WTC11 (cell line): ENCODE data around the gene CADM2.

Source experiments
- IRF2 ChIP-seq: sonication (generic); formaldehyde crosslinking; IDR thresholded peaks from 2 replicates; pipeline ENCODE4 v1.8.0; 2022; ENCODE audit warnings: low read depth, missing genetic modification reagents, borderline replicate concordance
- NR2C2 ChIP-seq: sonication (generic); formaldehyde crosslinking; IDR thresholded peaks from 2 replicates; pipeline ENCODE4 v1.8.0; 2022; ENCODE audit warnings: mild to moderate bottlenecking, missing genetic modification reagents
- SMAD3 ChIP-seq: sonication (generic); formaldehyde crosslinking; IDR thresholded peaks from 2 replicates; pipeline ENCODE4 v1.8.0; 2022; ENCODE audit warnings: missing genetic modification reagents, mild to moderate bottlenecking, borderline replicate concordance
- TCF7 ChIP-seq: sonication (generic); formaldehyde crosslinking; IDR thresholded peaks from 2 replicates; pipeline ENCODE4 v1.8.0; 2022; ENCODE audit warnings: mild to moderate bottlenecking, low read depth, missing genetic modification reagents, moderate library complexity
- TEAD1 ChIP-seq: sonication (generic); formaldehyde crosslinking; IDR thresholded peaks from 2 replicates; pipeline ENCODE4 v1.8.0; 2022; ENCODE audit warnings: mild to moderate bottlenecking, missing genetic modification reagents
- TEAD4 ChIP-seq: sonication (generic); formaldehyde crosslinking; IDR thresholded peaks from 2 replicates; pipeline ENCODE4 v1.8.0; 2022; ENCODE audit warnings: mild to moderate bottlenecking, missing genetic modification reagents
- TF ChIP-seq, protein P1 (sequence below): sonication (generic); formaldehyde crosslinking; IDR thresholded peaks from 2 replicates; pipeline ENCODE4 v1.8.0; 2023; ENCODE audit warnings: missing genetic modification reagents
- TF ChIP-seq, protein P2 (sequence below): fragments of 200-600 bp; IDR thresholded peaks from 2 replicates; pipeline ENCODE4 v1.8.0; 2022; ENCODE audit warnings: antibody characterized with exemption
- TF ChIP-seq, protein P3 (sequence below): sonication (generic); formaldehyde crosslinking; IDR thresholded peaks from 2 replicates; pipeline ENCODE4 v1.8.0; 2022; ENCODE audit warnings: mild to moderate bottlenecking, missing genetic modification reagents
- TF ChIP-seq, protein P4 (sequence below): sonication (generic); formaldehyde crosslinking; IDR thresholded peaks from 2 replicates; pipeline ENCODE4 v1.8.1; 2023; ENCODE audit warnings: mild to moderate bottlenecking, missing genetic modification reagents, moderate library complexity
- TF ChIP-seq, protein P5 (sequence below): sonication (generic); formaldehyde crosslinking; IDR thresholded peaks from 2 replicates; pipeline ENCODE4 v1.8.0; 2022; ENCODE audit warnings: mild to moderate bottlenecking, missing genetic modification reagents
- TF ChIP-seq, protein P6 (sequence below): sonication (generic); formaldehyde crosslinking; IDR thresholded peaks from 2 replicates; pipeline ENCODE4 v1.8.0; 2022; ENCODE audit warnings: mild to moderate bottlenecking, missing genetic modification reagents

DNA sequence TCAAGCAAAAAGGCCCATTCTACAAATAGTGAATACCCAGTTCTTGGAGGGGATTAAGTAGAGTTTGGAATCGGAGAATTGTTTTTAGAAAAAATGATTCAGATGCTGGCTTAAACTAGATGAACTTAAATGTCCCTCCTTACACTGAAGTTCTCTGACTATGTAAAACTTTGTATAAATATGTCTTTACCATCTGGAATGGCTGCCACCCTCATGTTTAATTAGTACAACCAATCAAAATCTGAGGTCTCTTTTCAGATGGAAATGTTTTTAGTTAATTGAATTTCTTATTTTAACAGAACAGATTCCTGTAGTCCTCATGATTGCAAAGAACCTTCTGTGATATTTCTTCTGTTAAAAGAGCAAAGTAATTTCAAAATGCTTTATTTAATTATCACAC is 94.8 kb downstream of the CADM2 start:
- TF ChIP-seq, protein P1, sequence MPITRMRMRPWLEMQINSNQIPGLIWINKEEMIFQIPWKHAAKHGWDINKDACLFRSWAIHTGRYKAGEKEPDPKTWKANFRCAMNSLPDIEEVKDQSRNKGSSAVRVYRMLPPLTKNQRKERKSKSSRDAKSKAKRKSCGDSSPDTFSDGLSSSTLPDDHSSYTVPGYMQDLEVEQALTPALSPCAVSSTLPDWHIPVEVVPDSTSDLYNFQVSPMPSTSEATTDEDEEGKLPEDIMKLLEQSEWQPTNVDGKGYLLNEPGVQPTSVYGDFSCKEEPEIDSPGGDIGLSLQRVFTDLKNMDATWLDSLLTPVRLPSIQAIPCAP (CRISPR knock-in tag) = no peak
- TF ChIP-seq, protein P2, sequence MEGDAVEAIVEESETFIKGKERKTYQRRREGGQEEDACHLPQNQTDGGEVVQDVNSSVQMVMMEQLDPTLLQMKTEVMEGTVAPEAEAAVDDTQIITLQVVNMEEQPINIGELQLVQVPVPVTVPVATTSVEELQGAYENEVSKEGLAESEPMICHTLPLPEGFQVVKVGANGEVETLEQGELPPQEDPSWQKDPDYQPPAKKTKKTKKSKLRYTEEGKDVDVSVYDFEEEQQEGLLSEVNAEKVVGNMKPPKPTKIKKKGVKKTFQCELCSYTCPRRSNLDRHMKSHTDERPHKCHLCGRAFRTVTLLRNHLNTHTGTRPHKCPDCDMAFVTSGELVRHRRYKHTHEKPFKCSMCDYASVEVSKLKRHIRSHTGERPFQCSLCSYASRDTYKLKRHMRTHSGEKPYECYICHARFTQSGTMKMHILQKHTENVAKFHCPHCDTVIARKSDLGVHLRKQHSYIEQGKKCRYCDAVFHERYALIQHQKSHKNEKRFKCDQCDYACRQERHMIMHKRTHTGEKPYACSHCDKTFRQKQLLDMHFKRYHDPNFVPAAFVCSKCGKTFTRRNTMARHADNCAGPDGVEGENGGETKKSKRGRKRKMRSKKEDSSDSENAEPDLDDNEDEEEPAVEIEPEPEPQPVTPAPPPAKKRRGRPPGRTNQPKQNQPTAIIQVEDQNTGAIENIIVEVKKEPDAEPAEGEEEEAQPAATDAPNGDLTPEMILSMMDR = no peak
- TF ChIP-seq SMAD3 = no peak
- TF ChIP-seq, protein P3, sequence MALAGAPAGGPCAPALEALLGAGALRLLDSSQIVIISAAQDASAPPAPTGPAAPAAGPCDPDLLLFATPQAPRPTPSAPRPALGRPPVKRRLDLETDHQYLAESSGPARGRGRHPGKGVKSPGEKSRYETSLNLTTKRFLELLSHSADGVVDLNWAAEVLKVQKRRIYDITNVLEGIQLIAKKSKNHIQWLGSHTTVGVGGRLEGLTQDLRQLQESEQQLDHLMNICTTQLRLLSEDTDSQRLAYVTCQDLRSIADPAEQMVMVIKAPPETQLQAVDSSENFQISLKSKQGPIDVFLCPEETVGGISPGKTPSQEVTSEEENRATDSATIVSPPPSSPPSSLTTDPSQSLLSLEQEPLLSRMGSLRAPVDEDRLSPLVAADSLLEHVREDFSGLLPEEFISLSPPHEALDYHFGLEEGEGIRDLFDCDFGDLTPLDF (CRISPR knock-in tag) = no peak
- no peak for TF ChIP-seq TCF7 (CRISPR knock-in tag)
- TF ChIP-seq TEAD1 = no peak
- TF ChIP-seq TEAD4 = no peak
- TF ChIP-seq, protein P4, sequence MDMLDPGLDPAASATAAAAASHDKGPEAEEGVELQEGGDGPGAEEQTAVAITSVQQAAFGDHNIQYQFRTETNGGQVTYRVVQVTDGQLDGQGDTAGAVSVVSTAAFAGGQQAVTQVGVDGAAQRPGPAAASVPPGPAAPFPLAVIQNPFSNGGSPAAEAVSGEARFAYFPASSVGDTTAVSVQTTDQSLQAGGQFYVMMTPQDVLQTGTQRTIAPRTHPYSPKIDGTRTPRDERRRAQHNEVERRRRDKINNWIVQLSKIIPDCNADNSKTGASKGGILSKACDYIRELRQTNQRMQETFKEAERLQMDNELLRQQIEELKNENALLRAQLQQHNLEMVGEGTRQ = no peak
- TF ChIP-seq, protein P5, sequence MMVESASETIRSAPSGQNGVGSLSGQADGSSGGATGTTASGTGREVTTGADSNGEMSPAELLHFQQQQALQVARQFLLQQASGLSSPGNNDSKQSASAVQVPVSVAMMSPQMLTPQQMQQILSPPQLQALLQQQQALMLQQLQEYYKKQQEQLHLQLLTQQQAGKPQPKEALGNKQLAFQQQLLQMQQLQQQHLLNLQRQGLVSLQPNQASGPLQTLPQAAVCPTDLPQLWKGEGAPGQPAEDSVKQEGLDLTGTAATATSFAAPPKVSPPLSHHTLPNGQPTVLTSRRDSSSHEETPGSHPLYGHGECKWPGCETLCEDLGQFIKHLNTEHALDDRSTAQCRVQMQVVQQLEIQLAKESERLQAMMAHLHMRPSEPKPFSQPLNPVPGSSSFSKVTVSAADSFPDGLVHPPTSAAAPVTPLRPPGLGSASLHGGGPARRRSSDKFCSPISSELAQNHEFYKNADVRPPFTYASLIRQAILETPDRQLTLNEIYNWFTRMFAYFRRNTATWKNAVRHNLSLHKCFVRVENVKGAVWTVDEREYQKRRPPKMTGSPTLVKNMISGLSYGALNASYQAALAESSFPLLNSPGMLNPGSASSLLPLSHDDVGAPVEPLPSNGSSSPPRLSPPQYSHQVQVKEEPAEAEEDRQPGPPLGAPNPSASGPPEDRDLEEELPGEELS (CRISPR knock-in tag) = no peak
- TF ChIP-seq IRF2 = no peak
- TF ChIP-seq NR2C2 (CRISPR knock-in tag) = no peak
- TF ChIP-seq, protein P6, sequence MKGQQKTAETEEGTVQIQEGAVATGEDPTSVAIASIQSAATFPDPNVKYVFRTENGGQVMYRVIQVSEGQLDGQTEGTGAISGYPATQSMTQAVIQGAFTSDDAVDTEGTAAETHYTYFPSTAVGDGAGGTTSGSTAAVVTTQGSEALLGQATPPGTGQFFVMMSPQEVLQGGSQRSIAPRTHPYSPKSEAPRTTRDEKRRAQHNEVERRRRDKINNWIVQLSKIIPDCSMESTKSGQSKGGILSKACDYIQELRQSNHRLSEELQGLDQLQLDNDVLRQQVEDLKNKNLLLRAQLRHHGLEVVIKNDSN (CRISPR knock-in tag) = no peak
